Measurements from ENCODE around the gene RARRES1. TPM values are rescaled to one million over a fixed set of nuclear protein-coding genes. Genes with fewer than 3 reads are reported as not detected.

Gene RARRES1
- polyA plus RNA-seq, 1 experiment: 2.0 TPM

GRCh38 chr3:158777161-158777873, 45.1 kb upstream of the RARRES1 start:
- CTCF ChIA-PET: interaction anchor here (0.9 to 3.1 kb wide), 6 partner anchors 9 to 133 kb away, joined by 3 to 26 read pairs (median 6); partner anchors contain the start of gene GFM1
- no peak overlapping the region for H3K4me3 ChIP-seq (ENCODE audit: low read depth, low read length)
- no peaks in the 10 kb centered on the region; the same call in 1 of the 2 replicates for H3K36me3 ChIP-seq (ENCODE audit: control insufficient read depth, insufficient read depth, low read length)
- no peak for TF ChIP-seq CTCF (IDR thresholded peaks at IDR 0.05; ENCODE audit: insufficient read depth, low read depth, low read length)
- H3K27me3 ChIP-seq (ENCODE audit: control insufficient read depth, insufficient read depth, low read length): no peaks in the 10 kb centered on the region
- no peak for DNase-seq (ENCODE audit: low read depth)
- POLR2A ChIA-PET: no interaction called here

GRCh38 chr3:158776531-158776930, 44.3 kb upstream of the RARRES1 start:
- no peak overlapping the region for H3K4me3 ChIP-seq (ENCODE audit: low read depth, low read length)
- no peaks in the 10 kb centered on the region for H3K27me3 ChIP-seq (ENCODE audit: control insufficient read depth, insufficient read depth, low read length)
- no peak for TF ChIP-seq CTCF (IDR thresholded peaks at IDR 0.05; ENCODE audit: insufficient read depth, low read depth, low read length)
- H3K36me3 ChIP-seq (ENCODE audit: control insufficient read depth, insufficient read depth, low read length): no peaks in the 10 kb centered on the region; the same call in 1 of the 2 replicates
- CTCF ChIA-PET: interaction anchor here (1.1 to 3.1 kb wide), 5 partner anchors 13 to 132 kb away, joined by 5 to 26 read pairs (median 6); partner anchors contain the start of gene GFM1
- DNase-seq (ENCODE audit: low read depth): no peak
- POLR2A ChIA-PET: no interaction called here

GRCh38 chr3:158775426-158776410, 43.5 kb upstream of the RARRES1 start:
- no peak for DNase-seq (ENCODE audit: low read depth)
- ChIA-PET CTCF (interaction anchor here (1.9 kb wide), 1 partner anchor 16 kb away, joined by 6 read pairs; no protein-coding TSS in a partner anchor), POLR2A (no interaction called here)
- TF ChIP-seq CTCF (IDR thresholded peaks at IDR 0.05; ENCODE audit: insufficient read depth, low read depth, low read length): no peak
- no peaks in the 10 kb centered on the region; the same call in 1 of the 2 replicates for H3K36me3 ChIP-seq (ENCODE audit: control insufficient read depth, insufficient read depth, low read length)
- H3K4me3 ChIP-seq (ENCODE audit: low read depth, low read length): no peak overlapping the region
- H3K27me3 ChIP-seq (ENCODE audit: control insufficient read depth, insufficient read depth, low read length): no peaks in the 10 kb centered on the region

GRCh38 chr3:158774965-158775364, 42.7 kb upstream of the RARRES1 start:
- DNase-seq (ENCODE audit: low read depth): no peak
- ChIA-PET CTCF (interaction anchor here (0.6 kb wide), 1 partner anchor 458 kb away, joined by 4 read pairs; no protein-coding TSS in a partner anchor), POLR2A (no interaction called here)
- Histone ChIP-seq H3K27me3 (ENCODE audit: control insufficient read depth, insufficient read depth, low read length) (no peaks in the 10 kb centered on the region), H3K4me3 (ENCODE audit: low read depth, low read length) (no peak overlapping the region), H3K36me3 (ENCODE audit: control insufficient read depth, insufficient read depth, low read length) (no peaks in the 10 kb centered on the region; the same call in 1 of the 2 replicates)
- TF ChIP-seq CTCF (IDR thresholded peaks at IDR 0.05; ENCODE audit: insufficient read depth, low read depth, low read length): no peak
